Right atrium auricular region (tissue), 2 donors: Measurements from ENCODE around the gene QSOX2. TPM values are rescaled to one million over a fixed set of nuclear protein-coding genes. Genes with fewer than 3 reads are reported as not detected.

Source experiments
- DNase-seq: peaks from one replicate; pipeline ENCODE4 v3.0.0-alpha.2; 2019; ENCODE audit warnings: low spot score
- H3K27ac ChIP-seq, 2 donors: fragments of 200-600 bp; sonication (generic); 1 replicate in 1 of 2; 2 replicates in 1 of 2; pipeline ENCODE4 v1.5.1; 2016 to 2019
- H3K27me3 ChIP-seq, 2 donors: fragments of 200-600 bp; sonication (generic); one replicate each; pipeline versions ENCODE4 v1.5.1 to v1.6.0; 2017 to 2019
- H3K36me3 ChIP-seq: fragments of 200-600 bp; sonication (generic); one replicate; pipeline ENCODE4 v1.5.1; 2016
- H3K4me1 ChIP-seq, 2 donors: fragments of 200-600 bp; sonication (generic); one replicate each; pipeline versions ENCODE4 v1.5.1 to v1.6.0; 2017 to 2019
- H3K4me3 ChIP-seq, 2 donors: fragments of 200-600 bp; sonication (generic); 1 replicate in 1 of 2; 2 replicates in 1 of 2; pipeline ENCODE4 v1.5.1; 2017 to 2019; ENCODE audit warnings: mild to moderate bottlenecking in 1 of 2, moderate library complexity in 1 of 2
- H3K9me3 ChIP-seq, 2 donors: fragments of 200-600 bp; sonication (generic); one replicate each; pipeline ENCODE4 v1.5.1; 2019
- CTCF ChIP-seq, 2 donors: fragments of 200-600 bp; sonication (generic); IDR thresholded peaks; one replicate each; pipeline ENCODE4 v1.5.1; 2019; ENCODE audit warnings: antibody characterized with exemption in 2 of 2
- total RNA-seq, 2 donors: library from RNA; depleted of rRNA; stranded (reverse); fragments of >200 nt; gene quantifications; one replicate each; pipeline ENCODE4 v1.1.0, GENCODE V29; 2016

The QSOX2 gene
- total RNA-seq, 2 donors from 2014 or later, result 3.2 to 6.3 TPM

GRCh38 chr9:136244969-136245218 lies 718 bp downstream of the QSOX2 start:
- DNase-seq, result no peak
- Histone ChIP-seq H3K27ac (peak overlapping the region in 1 of 2 donors; percentile 26), H3K36me3 (no peaks in the 10 kb centered on the region), H3K9me3 (no peaks in the 10 kb centered on the region), H3K27me3 (no peaks in the 10 kb centered on the region), H3K4me1 (peaks cover 4 to 31% of the 10 kb centered on the region in 2 donors), H3K4me3 (peak overlapping the region; percentile 64 to 82)
- TF ChIP-seq CTCF (IDR thresholded peaks at IDR 0.05), result no peak

- no peak for DNase-seq
- peak overlapping the region; percentile 64 to 82 for H3K4me3 ChIP-seq
- H3K9me3 ChIP-seq, result no peaks in the 10 kb centered on the region
- H3K27me3 ChIP-seq, result no peaks in the 10 kb centered on the region
- TF ChIP-seq CTCF (IDR thresholded peaks at IDR 0.05), result no peak
- H3K4me1 ChIP-seq, result peaks cover 4 to 36% of the 10 kb centered on the region in 2 donors
- no peaks in the 10 kb centered on the region for H3K36me3 ChIP-seq
- no peak overlapping the region for H3K27ac ChIP-seq
Observed at GRCh38 chr9:136244122-136244968, 1.3 kb downstream of the QSOX2 start.

GRCh38 chr9:136243631-136244030 lies 2.0 kb downstream of the QSOX2 start:
- Histone ChIP-seq H3K4me1 (peaks cover 4 to 44% of the 10 kb centered on the region in 2 donors), H3K4me3 (no peak overlapping the region), H3K36me3 (no peaks in the 10 kb centered on the region), H3K27ac (no peak overlapping the region), H3K27me3 (no peaks in the 10 kb centered on the region), H3K9me3 (no peaks in the 10 kb centered on the region)
- no peak for TF ChIP-seq CTCF (IDR thresholded peaks at IDR 0.05)
- no peak for DNase-seq

GRCh38 chr9:136242918-136243525 lies 2.6 kb downstream of the QSOX2 start:
- no peak for TF ChIP-seq CTCF (IDR thresholded peaks at IDR 0.05)
- Histone ChIP-seq H3K4me1 (peaks cover 4 to 44% of the 10 kb centered on the region in 2 donors), H3K27me3 (no peaks in the 10 kb centered on the region), H3K9me3 (no peaks in the 10 kb centered on the region), H3K36me3 (no peaks in the 10 kb centered on the region), H3K27ac (no peak overlapping the region), H3K4me3 (no peak overlapping the region)
- DNase-seq, result no peak

GRCh38 chr9:136242248-136242647 lies 3.4 kb downstream of the QSOX2 start:
- H3K4me1 ChIP-seq, result peaks cover 4 to 44% of the 10 kb centered on the region in 2 donors
- H3K9me3 ChIP-seq, result no peaks in the 10 kb centered on the region
- TF ChIP-seq CTCF (IDR thresholded peaks at IDR 0.05), result no peak
- no peaks in the 10 kb centered on the region for H3K27me3 ChIP-seq
- H3K36me3 ChIP-seq, result peaks cover 2% of the 10 kb centered on the region
- no peak overlapping the region for H3K4me3 ChIP-seq
- DNase-seq, result no peak
- H3K27ac ChIP-seq, result no peak overlapping the region
